ENCODE measurements around the gene PLEKHF1. TPM values are rescaled to one million over a fixed set of nuclear protein-coding genes. Genes with fewer than 3 reads are reported as not detected.
"Not testable (repeated sequence)": the region's sequence is repeated elsewhere in the genome, so short reads cannot be mapped to it uniquely, and the experiment has no call there.

PLEKHF1 gene
- total RNA-seq, 4 donors from 2014 or later: 28.6 to 49.1 (median 38.8) TPM

GRCh38 chr19:29623726-29624488 lies 41.4 kb upstream of the PLEKHF1 start:
- no peak overlapping the region for H3K4me3 ChIP-seq
- TF ChIP-seq EP300 (IDR thresholded peaks at IDR 0.05) (no peak), POLR2AphosphoS5 (IDR thresholded peaks at IDR 0.05) (no peak), POLR2A (IDR thresholded peaks at IDR 0.05) (no peak), CTCF (IDR thresholded peaks at IDR 0.05) (no peak)
- no peak for ATAC-seq
- peaks cover 26% of the 10 kb centered on the region for H3K27me3 ChIP-seq
- no peaks in the 10 kb centered on the region for H3K9me3 ChIP-seq
- no peaks in the 10 kb centered on the region for H3K4me1 ChIP-seq
- no peaks in the 10 kb centered on the region for H3K36me3 ChIP-seq
- WGBS, 2 donors (ENCODE audit: low coverage in 1 of 2): 68 to 80% methylated on average over 10 to 15 of the region's 18 CpGs
- H3K27ac ChIP-seq: no peak overlapping the region

GRCh38 chr19:29624489-29625185 lies 40.6 kb upstream of the PLEKHF1 start:
- 40 to 48% methylated on average over 1 to 3 of the region's 6 CpGs for WGBS, 2 donors (ENCODE audit: low coverage in 1 of 2)
- H3K27ac ChIP-seq: no peak overlapping the region
- H3K27me3 ChIP-seq: peaks cover 26% of the 10 kb centered on the region
- no peaks in the 10 kb centered on the region for H3K36me3 ChIP-seq
- no peak overlapping the region for H3K4me3 ChIP-seq
- H3K4me1 ChIP-seq: no peaks in the 10 kb centered on the region
- TF ChIP-seq CTCF (IDR thresholded peaks at IDR 0.05): no peak
- no peak for TF ChIP-seq POLR2AphosphoS5 (IDR thresholded peaks at IDR 0.05)
- no peak for TF ChIP-seq POLR2A (IDR thresholded peaks at IDR 0.05)
- no peak for TF ChIP-seq EP300 (IDR thresholded peaks at IDR 0.05)
- no peaks in the 10 kb centered on the region for H3K9me3 ChIP-seq
- ATAC-seq: no peak

GRCh38 chr19:29625186-29625651 lies 40.0 kb upstream of the PLEKHF1 start:
- TF ChIP-seq EP300 (IDR thresholded peaks at IDR 0.05) (no peak), POLR2AphosphoS5 (IDR thresholded peaks at IDR 0.05) (no peak), CTCF (IDR thresholded peaks at IDR 0.05) (no peak), POLR2A (IDR thresholded peaks at IDR 0.05) (no peak)
- H3K27ac ChIP-seq: no peak overlapping the region

GRCh38 chr19:29626386-29626785 lies 38.9 kb upstream of the PLEKHF1 start:
- TF ChIP-seq CTCF (IDR thresholded peaks at IDR 0.05): no peak
- TF ChIP-seq POLR2AphosphoS5 (IDR thresholded peaks at IDR 0.05): no peak
- TF ChIP-seq EP300 (IDR thresholded peaks at IDR 0.05): no peak
- TF ChIP-seq POLR2A (IDR thresholded peaks at IDR 0.05): no peak
- Histone ChIP-seq H3K36me3 (no peaks in the 10 kb centered on the region), H3K9me3 (no peaks in the 10 kb centered on the region), H3K27me3 (peaks cover 17% of the 10 kb centered on the region), H3K4me3 (no peak overlapping the region), H3K4me1 (no peaks in the 10 kb centered on the region), H3K27ac (no peak overlapping the region)
- no peak for ATAC-seq
- WGBS, 2 donors (ENCODE audit: low coverage in 1 of 2): 100% methylated on average over 1 to 2 of the region's 7 CpGs

More at GRCh38 chr19:29625186-29625651, 40.0 kb upstream of the PLEKHF1 start:
- WGBS, 2 donors (ENCODE audit: low coverage in 1 of 2): 80% methylated on average over 2 of the region's 9 CpGs; no CpG with 5 or more reads in 1 of the 2 donors
- no peaks in the 10 kb centered on the region for H3K36me3 ChIP-seq
- H3K9me3 ChIP-seq: no peaks in the 10 kb centered on the region
- no peak overlapping the region for H3K4me3 ChIP-seq
- peaks cover 26% of the 10 kb centered on the region for H3K27me3 ChIP-seq
- no peaks in the 10 kb centered on the region for H3K4me1 ChIP-seq
- no peak for ATAC-seq

GRCh38 chr19:29626832-29627231 lies 38.4 kb upstream of the PLEKHF1 start:
- H3K9me3 ChIP-seq, H3K4me3 ChIP-seq, H3K27ac ChIP-seq, H3K36me3 ChIP-seq, H3K4me1 ChIP-seq, ATAC-seq: not testable (repeated sequence)
- H3K27me3 ChIP-seq: peaks cover 14% of the 10 kb centered on the region
- WGBS, 2 donors (ENCODE audit: low coverage in 1 of 2): 90 to 100% methylated on average over 2 to 6 of the region's 9 CpGs

Data from gastroesophageal sphincter (tissue), 4 donors.